ENCODE results near the gene PRPF40A. TPM values are rescaled to one million over a fixed set of nuclear protein-coding genes. Genes with fewer than 3 reads are reported as not detected.

PRPF40A gene
- total RNA-seq, 4 donors from 2014 or later, result 55.4 to 72.7 (median 68.6) TPM

- TF ChIP-seq CTCF (IDR thresholded peaks at IDR 0.05) (peak in 3 of 4 experiments; percentile 11 to 41 (median 21)), EP300 (IDR thresholded peaks at IDR 0.05) (no peak), POLR2A (IDR thresholded peaks at IDR 0.05) (no peak)
- Histone ChIP-seq H3K27ac (peak overlapping the region in 3 of 4 donors; percentile 30 to 52 (median 36)), H3K9me3 (no peaks in the 10 kb centered on the region), H3K27me3 (no peaks in the 10 kb centered on the region), H3K36me3 (peaks cover 0 to 34% of the 10 kb centered on the region in 2 donors), H3K4me1 (peaks cover 0 to 24% (median 5%) of the 10 kb centered on the region in 3 donors), H3K4me3 (no peak overlapping the region)
- no peak for ATAC-seq
- 14 to 21% methylated on average over 2 of the region's 2 CpGs for WGBS, 2 donors (ENCODE audit: low coverage in 1 of 2)
These were observed 68.9 kb downstream of the PRPF40A start for GRCh38 chr2:152648336-152648735.

GRCh38 chr2:152647552-152647951, 69.7 kb downstream of the PRPF40A start:
- ATAC-seq, result no peak
- peaks cover 0 to 42% of the 10 kb centered on the region in 2 donors for H3K36me3 ChIP-seq
- TF ChIP-seq EP300 (IDR thresholded peaks at IDR 0.05), result no peak
- TF ChIP-seq POLR2AphosphoS5 (IDR thresholded peaks at IDR 0.05), result peak; percentile 4
- TF ChIP-seq POLR2A (IDR thresholded peaks at IDR 0.05), result no peak
- H3K4me3 ChIP-seq, result no peak overlapping the region
- peaks cover 0 to 24% (median 5%) of the 10 kb centered on the region in 3 donors for H3K4me1 ChIP-seq
- no peaks in the 10 kb centered on the region for H3K9me3 ChIP-seq
- peak overlapping the region in 3 of 4 donors; percentile 30 to 52 (median 36) for H3K27ac ChIP-seq
- 24 to 47% methylated on average over 7 to 8 of the region's 9 CpGs for WGBS, 2 donors (ENCODE audit: low coverage in 1 of 2)
- no peaks in the 10 kb centered on the region for H3K27me3 ChIP-seq

- 58 to 64% methylated on average over 3 of the region's 3 CpGs for whole genome bisulfite sequencing, 2 donors (ENCODE audit: low coverage in 1 of 2)
- peak overlapping the region in 3 of 4 donors; percentile 0 to 52 (median 36) for H3K27ac ChIP-seq
These were observed 70.5 kb downstream of the PRPF40A start for GRCh38 chr2:152646775-152647174.

GRCh38 chr2:152646264-152646663, 71.0 kb downstream of the PRPF40A start:
- peak overlapping the region in 3 of 4 donors; percentile 0 to 52 (median 36) for H3K27ac ChIP-seq
- H3K27me3 ChIP-seq, result no peaks in the 10 kb centered on the region
- TF ChIP-seq CTCF (IDR thresholded peaks at IDR 0.05) (no peak), POLR2AphosphoS5 (IDR thresholded peaks at IDR 0.05) (no peak), POLR2A (IDR thresholded peaks at IDR 0.05) (no peak), EP300 (IDR thresholded peaks at IDR 0.05) (no peak)
- H3K4me3 ChIP-seq, result no peak overlapping the region
- no peak for ATAC-seq
- peaks cover 0 to 24% (median 5%) of the 10 kb centered on the region in 3 donors for H3K4me1 ChIP-seq
- 50 to 69% methylated on average over 3 of the region's 4 CpGs for WGBS, 2 donors (ENCODE audit: low coverage in 1 of 2)
- H3K36me3 ChIP-seq, result peaks cover 0 to 54% of the 10 kb centered on the region in 2 donors
- no peaks in the 10 kb centered on the region for H3K9me3 ChIP-seq

More at GRCh38 chr2:152646775-152647174, 70.5 kb downstream of the PRPF40A start:
- no peak overlapping the region for H3K4me3 ChIP-seq
- H3K9me3 ChIP-seq, result no peaks in the 10 kb centered on the region
- peak; percentile 58 for ATAC-seq
- peaks cover 0 to 50% of the 10 kb centered on the region in 2 donors for H3K36me3 ChIP-seq
- no peak for TF ChIP-seq POLR2A (IDR thresholded peaks at IDR 0.05)
- no peak for TF ChIP-seq POLR2AphosphoS5 (IDR thresholded peaks at IDR 0.05)
- no peak for TF ChIP-seq CTCF (IDR thresholded peaks at IDR 0.05)
- no peak for TF ChIP-seq EP300 (IDR thresholded peaks at IDR 0.05)
- peaks cover 0 to 24% (median 5%) of the 10 kb centered on the region in 3 donors for H3K4me1 ChIP-seq
- H3K27me3 ChIP-seq, result no peaks in the 10 kb centered on the region

GRCh38 chr2:152644189-152644873, 72.9 kb downstream of the PRPF40A start:
- TF ChIP-seq POLR2AphosphoS5 (IDR thresholded peaks at IDR 0.05), result no peak
- no peak for TF ChIP-seq POLR2A (IDR thresholded peaks at IDR 0.05)
- TF ChIP-seq CTCF (IDR thresholded peaks at IDR 0.05), result no peak
- no peak for TF ChIP-seq EP300 (IDR thresholded peaks at IDR 0.05)
- peaks cover 0 to 65% of the 10 kb centered on the region in 2 donors for H3K36me3 ChIP-seq
- no peak for ATAC-seq
- WGBS, 2 donors (ENCODE audit: low coverage in 1 of 2), result 81 to 98% methylated on average over 2 to 5 of the region's 6 CpGs
- H3K4me1 ChIP-seq, result peaks cover 0 to 24% (median 5%) of the 10 kb centered on the region in 3 donors
- H3K27ac ChIP-seq, result no peak overlapping the region
- H3K9me3 ChIP-seq, result no peaks in the 10 kb centered on the region
- no peak overlapping the region for H3K4me3 ChIP-seq
- no peaks in the 10 kb centered on the region for H3K27me3 ChIP-seq

All from gastroesophageal sphincter (tissue), 4 donors.